ENCODE measurements around the gene ATP1A1. TPM values are rescaled to one million over a fixed set of nuclear protein-coding genes. Genes with fewer than 3 reads are reported as not detected.

Gene ATP1A1
- total RNA-seq, 2 experiments from 2014 or later, result 251 to 262 TPM

DNA sequence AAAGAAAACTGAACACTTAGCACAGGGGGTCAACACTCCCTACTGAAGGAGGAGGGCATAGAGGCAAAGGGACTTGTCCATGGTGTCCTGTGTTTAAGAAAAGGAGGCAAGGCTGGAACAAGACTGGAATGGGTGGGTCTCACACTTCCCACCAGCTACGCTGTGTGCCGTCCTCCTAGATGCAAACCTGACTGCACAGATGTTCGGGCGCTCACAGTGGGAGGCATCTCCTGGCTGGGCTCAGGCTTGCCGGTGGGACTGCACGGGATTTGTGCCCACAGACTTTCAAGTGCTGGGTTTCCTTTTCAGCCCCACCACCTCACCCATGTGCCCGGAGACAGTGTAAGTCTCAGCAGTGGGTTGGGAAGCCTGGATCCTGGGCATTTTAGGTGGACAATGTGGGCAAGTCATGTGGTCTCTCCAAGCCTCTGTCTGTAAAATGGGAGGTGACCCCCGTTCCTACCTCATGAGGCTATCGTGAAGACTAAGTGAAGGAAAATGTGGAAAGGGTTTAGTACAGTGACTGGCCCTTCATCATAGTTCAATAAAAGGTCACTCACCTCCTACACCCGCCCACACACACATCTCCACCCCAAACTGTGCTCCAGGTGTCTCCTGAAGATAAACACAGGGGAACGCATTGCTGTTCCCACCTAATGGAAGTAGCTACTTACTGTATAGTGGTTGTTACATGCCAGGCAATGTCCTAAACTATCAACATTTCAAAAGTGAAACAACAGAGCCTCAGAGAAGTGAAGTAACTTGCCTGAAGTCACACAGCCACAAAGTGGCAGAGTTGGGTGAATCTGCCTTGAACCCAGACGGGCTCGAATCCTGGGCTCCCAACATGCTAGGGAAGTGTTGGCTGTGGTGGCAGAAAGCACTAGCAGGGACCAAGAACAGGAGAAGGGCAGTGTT is 36.0 kb downstream of the ATP1A1 start:
- Histone ChIP-seq H3K9me3 (ENCODE audit: control insufficient read depth in 1 of 2, insufficient read depth in 1 of 2, low read length in 2 of 2) (no peaks in the 10 kb centered on the region), H3K36me3 (ENCODE audit: insufficient read depth, low read length) (peaks cover 43% of the 10 kb centered on the region), H3K27me3 (ENCODE audit: control insufficient read depth in 1 of 2, insufficient read depth in 2 of 2, low read length in 2 of 2) (no peaks in the 10 kb centered on the region), H3K27ac (ENCODE audit: low read depth in 1 of 2, low read length in 2 of 2) (no peak overlapping the region), H3K4me3 (ENCODE audit: low read length) (no peak overlapping the region), H3K4me1 (ENCODE audit: insufficient read depth, low read length) (no peaks in the 10 kb centered on the region)
- intact Hi-C loops (cut with DNase I, micrococcal nuclease), result no loop called here
- H3K9me3 Mint-ChIP-seq, result no peaks in the 10 kb centered on the region
- peak overlapping the region; percentile 37 for H3K27ac Mint-ChIP-seq
- peaks cover 22% of the 10 kb centered on the region for H3K4me1 Mint-ChIP-seq (ENCODE audit: low read depth)
- H3K36me3 Mint-ChIP-seq (ENCODE audit: low read depth), result peaks cover 47% of the 10 kb centered on the region
- no peak overlapping the region for H3K4me3 Mint-ChIP-seq
- H3K27me3 Mint-ChIP-seq, result no peaks in the 10 kb centered on the region
- no peak for TF ChIP-seq CTCF (IDR thresholded peaks at IDR 0.05)
- DNase-seq (no peak), ATAC-seq (ENCODE audit: poor library complexity) (no peak)
- CTCF ChIA-PET, result no interaction called here
- POLR2A ChIA-PET, result interaction anchor here (1.6 to 2.3 kb wide), 2 partner anchors 8 to 10 kb away, joined by 5 to 7 read pairs; no protein-coding TSS in a partner anchor

GRCh38 chr1:116409751-116410191 is 36.7 kb downstream of the ATP1A1 start:
- ATAC-seq (ENCODE audit: poor library complexity) (no peak), DNase-seq (no peak)
- TF ChIP-seq CTCF (IDR thresholded peaks at IDR 0.05), result no peak
- intact Hi-C loops (cut with DNase I, micrococcal nuclease), result no loop called here
- Mint-ChIP-seq H3K36me3 (ENCODE audit: low read depth) (peaks cover 40% of the 10 kb centered on the region), H3K4me1 (ENCODE audit: low read depth) (peaks cover 18% of the 10 kb centered on the region), H3K4me3 (no peak overlapping the region), H3K27ac (peak overlapping the region; percentile 37), H3K27me3 (no peaks in the 10 kb centered on the region), H3K9me3 (no peaks in the 10 kb centered on the region)
- ChIA-PET POLR2A (interaction anchor here (1.2 to 2.3 kb wide), 3 partner anchors 9 to 34 kb away, joined by 4 to 7 read pairs (median 5); no protein-coding TSS in a partner anchor), CTCF (interaction anchor here (1.4 kb wide), 1 partner anchor 24 kb away, joined by 6 read pairs; no protein-coding TSS in a partner anchor)
- Histone ChIP-seq H3K9me3 (ENCODE audit: control insufficient read depth in 1 of 2, insufficient read depth in 1 of 2, low read length in 2 of 2) (no peaks in the 10 kb centered on the region), H3K4me3 (ENCODE audit: low read length) (no peak overlapping the region), H3K4me1 (ENCODE audit: insufficient read depth, low read length) (no peaks in the 10 kb centered on the region), H3K36me3 (ENCODE audit: insufficient read depth, low read length) (peaks cover 35% of the 10 kb centered on the region), H3K27me3 (ENCODE audit: control insufficient read depth in 1 of 2, insufficient read depth in 2 of 2, low read length in 2 of 2) (no peaks in the 10 kb centered on the region), H3K27ac (ENCODE audit: low read depth in 1 of 2, low read length in 2 of 2) (no peak overlapping the region)

DNA sequence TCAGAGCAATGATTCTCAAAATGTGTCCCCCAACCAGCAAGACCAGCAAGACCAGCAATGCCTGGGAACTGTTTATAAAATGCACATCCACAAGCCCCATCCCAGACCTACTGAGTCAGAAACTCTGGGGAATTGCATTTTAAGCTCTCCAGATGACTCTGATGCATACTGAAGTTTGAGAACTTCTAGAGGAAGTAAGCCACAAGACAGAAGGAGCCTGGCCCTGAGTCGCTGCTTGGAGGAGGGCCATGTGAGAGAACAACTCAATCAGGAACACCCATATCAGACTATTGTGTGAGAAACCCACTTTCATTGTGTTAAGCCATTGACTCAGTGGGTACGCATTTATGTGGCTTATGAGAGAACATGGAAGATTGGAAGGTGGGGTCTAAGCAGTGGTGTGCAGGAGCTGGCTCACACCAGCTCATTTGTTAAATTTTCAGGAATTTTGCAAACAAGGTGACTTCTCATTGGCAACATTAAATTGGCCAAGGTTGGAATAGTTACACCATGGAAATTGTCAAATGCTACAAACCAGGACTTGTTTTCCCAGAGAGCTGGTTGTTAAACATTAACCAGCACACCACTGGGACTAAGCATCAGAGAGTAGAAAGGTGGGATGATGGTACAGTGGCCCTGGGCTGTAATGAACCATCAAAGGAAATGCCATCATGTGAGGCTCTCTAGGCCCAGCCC is 38.9 kb downstream of the ATP1A1 start:
- peaks cover 18% of the 10 kb centered on the region for H3K36me3 Mint-ChIP-seq (ENCODE audit: low read depth)
- Histone ChIP-seq H3K36me3 (ENCODE audit: insufficient read depth, low read length) (peaks cover 14% of the 10 kb centered on the region), H3K4me1 (ENCODE audit: insufficient read depth, low read length) (no peaks in the 10 kb centered on the region), H3K27ac (ENCODE audit: low read depth in 1 of 2, low read length in 2 of 2) (no peak overlapping the region), H3K9me3 (ENCODE audit: control insufficient read depth in 1 of 2, insufficient read depth in 1 of 2, low read length in 2 of 2) (no peaks in the 10 kb centered on the region), H3K27me3 (ENCODE audit: control insufficient read depth in 1 of 2, insufficient read depth in 2 of 2, low read length in 2 of 2) (no peaks in the 10 kb centered on the region), H3K4me3 (ENCODE audit: low read length) (no peak overlapping the region)
- no peak for TF ChIP-seq CTCF (IDR thresholded peaks at IDR 0.05)
- DNase-seq (no peak), ATAC-seq (ENCODE audit: poor library complexity) (no peak)
- no peaks in the 10 kb centered on the region for H3K9me3 Mint-ChIP-seq
- intact Hi-C loops (cut with DNase I, micrococcal nuclease), result no loop called here
- no peaks in the 10 kb centered on the region for H3K27me3 Mint-ChIP-seq
- POLR2A ChIA-PET, result interaction anchor here (1.5 to 2.3 kb wide), 2 partner anchors 11 to 14 kb away, joined by 5 to 6 read pairs; no protein-coding TSS in a partner anchor
- H3K4me3 Mint-ChIP-seq, result no peak overlapping the region
- CTCF ChIA-PET, result no interaction called here
- H3K4me1 Mint-ChIP-seq (ENCODE audit: low read depth), result peaks cover 27% of the 10 kb centered on the region
- no peak overlapping the region for H3K27ac Mint-ChIP-seq
